Ascending aorta (tissue), 2 donors: ENCODE data around the gene TWSG1. TPM values are rescaled to one million over a fixed set of nuclear protein-coding genes. Genes with fewer than 3 reads are reported as not detected.

Experiments used
- DNase-seq, 2 donors: peaks; one replicate each; pipeline ENCODE4 v3.0.0-alpha.2; 2019; ENCODE audit warnings: low spot score in 2 of 2
- H3K27ac ChIP-seq, 2 donors: fragments of 200-600 bp; sonication (generic); one replicate each; pipeline ENCODE4 v1.5.1; 2016 to 2017; ENCODE audit warnings: mild to moderate bottlenecking in 1 of 2
- H3K27me3 ChIP-seq: fragments of 200-600 bp; sonication (generic); one replicate; pipeline ENCODE4 v1.5.1; 2017
- H3K36me3 ChIP-seq, 2 donors: fragments of 200-600 bp; sonication (generic); one replicate each; pipeline ENCODE4 v1.5.1; 2016
- H3K4me1 ChIP-seq, 2 donors: fragments of 200-600 bp; sonication (generic); one replicate each; pipeline ENCODE4 v1.5.1; 2016 to 2017; ENCODE audit warnings: mild to moderate bottlenecking in 1 of 2
- H3K4me3 ChIP-seq, 2 donors: fragments of 200-600 bp; sonication (generic); one replicate each; pipeline ENCODE4 v1.5.1; 2016 to 2017; ENCODE audit warnings: mild to moderate bottlenecking in 1 of 2
- H3K9me3 ChIP-seq, 2 donors: fragments of 200-600 bp; sonication (generic); one replicate each; pipeline ENCODE4 v1.5.1; 2016
- intact Hi-C: fragments of 100-400 bp; cut with DNase I; formaldehyde crosslinking; loops from one replicate; pipeline ENCODE4 v1.15.1; 2023
- total RNA-seq: library from RNA; depleted of rRNA; stranded (reverse); fragments of >200 nt; gene quantifications from one replicate; pipeline ENCODE4 v1.1.0, GENCODE V29; 2016
- TF ChIP-seq, protein P1 (sequence below), 3 experiments: fragments of 200-600 bp in 2 of 3; fragments of 450-650 bp in 1 of 3; sonication (generic) in 2 of 3; IDR thresholded peaks; one replicate each; pipeline ENCODE4 v1.5.1; 2016 to 2019; ENCODE audit warnings: antibody characterized with exemption in 3 of 3, mild to moderate bottlenecking in 1 of 3, moderate library complexity in 1 of 3

TWSG1 gene
- total RNA-seq, 1 donor from 2014 or later, result 25.0 TPM

DNA sequence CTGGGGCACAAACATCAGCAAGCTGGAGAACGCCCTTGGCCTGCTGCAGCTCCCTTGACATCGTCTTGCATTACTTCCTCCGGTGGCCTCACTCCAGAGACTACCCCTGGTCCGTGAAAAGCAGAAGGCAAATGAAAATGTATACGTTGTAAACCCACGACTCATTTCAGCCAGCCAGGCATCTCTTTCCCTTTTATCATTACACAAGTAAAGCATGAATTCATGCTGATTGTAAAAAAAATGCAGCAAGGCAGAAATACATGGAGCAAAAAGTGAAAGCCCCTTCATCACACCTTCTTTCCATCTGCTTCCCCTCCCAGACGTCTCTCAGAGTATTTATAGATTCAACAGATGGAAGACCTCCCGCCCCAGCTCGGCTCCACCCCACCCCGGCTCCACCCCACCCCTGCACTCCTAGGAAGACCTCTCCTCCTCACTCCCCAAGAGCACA, 99.1 kb downstream of the TWSG1 start:
- Histone ChIP-seq H3K4me1 (peaks cover 0 to 9% of the 10 kb centered on the region in 2 donors), H3K27ac (no peak overlapping the region), H3K4me3 (no peak overlapping the region), H3K36me3 (no peaks in the 10 kb centered on the region), H3K9me3 (no peaks in the 10 kb centered on the region), H3K27me3 (no peaks in the 10 kb centered on the region)
- intact Hi-C loops, result no loop called here
- TF ChIP-seq, protein P1, sequence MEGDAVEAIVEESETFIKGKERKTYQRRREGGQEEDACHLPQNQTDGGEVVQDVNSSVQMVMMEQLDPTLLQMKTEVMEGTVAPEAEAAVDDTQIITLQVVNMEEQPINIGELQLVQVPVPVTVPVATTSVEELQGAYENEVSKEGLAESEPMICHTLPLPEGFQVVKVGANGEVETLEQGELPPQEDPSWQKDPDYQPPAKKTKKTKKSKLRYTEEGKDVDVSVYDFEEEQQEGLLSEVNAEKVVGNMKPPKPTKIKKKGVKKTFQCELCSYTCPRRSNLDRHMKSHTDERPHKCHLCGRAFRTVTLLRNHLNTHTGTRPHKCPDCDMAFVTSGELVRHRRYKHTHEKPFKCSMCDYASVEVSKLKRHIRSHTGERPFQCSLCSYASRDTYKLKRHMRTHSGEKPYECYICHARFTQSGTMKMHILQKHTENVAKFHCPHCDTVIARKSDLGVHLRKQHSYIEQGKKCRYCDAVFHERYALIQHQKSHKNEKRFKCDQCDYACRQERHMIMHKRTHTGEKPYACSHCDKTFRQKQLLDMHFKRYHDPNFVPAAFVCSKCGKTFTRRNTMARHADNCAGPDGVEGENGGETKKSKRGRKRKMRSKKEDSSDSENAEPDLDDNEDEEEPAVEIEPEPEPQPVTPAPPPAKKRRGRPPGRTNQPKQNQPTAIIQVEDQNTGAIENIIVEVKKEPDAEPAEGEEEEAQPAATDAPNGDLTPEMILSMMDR (IDR thresholded peaks at IDR 0.05), result no peak
- DNase-seq, result no peak

DNA sequence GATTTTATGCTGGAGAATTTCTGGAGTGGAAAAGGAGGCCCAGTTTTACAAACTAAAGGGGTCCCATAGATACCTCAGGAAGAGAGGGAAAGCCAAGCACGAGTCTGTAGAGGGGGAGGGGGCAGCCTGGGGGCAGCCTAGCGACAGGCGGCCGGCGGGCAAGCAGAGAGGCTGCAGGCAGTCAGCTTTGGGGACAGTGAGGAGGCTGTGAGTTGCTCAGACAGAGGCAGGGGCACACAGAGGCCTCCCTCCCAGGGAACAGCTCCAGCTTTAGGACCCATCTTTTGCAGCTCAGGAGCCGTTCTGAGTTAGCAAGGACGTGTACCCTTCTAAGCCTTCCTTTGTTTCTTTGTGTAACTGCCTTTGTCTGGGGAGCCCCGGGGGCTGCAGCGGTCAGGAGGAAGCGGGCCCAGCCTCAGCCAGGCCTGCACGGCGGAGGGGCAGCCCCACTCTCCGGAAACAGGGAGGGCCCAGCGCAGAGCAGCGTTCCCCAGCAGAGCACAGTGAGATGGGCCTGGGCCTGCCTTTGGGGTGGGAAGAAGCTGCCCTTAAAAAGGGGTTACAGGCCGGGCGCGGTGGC, 99.6 kb downstream of the TWSG1 start:
- no peaks in the 10 kb centered on the region for H3K9me3 ChIP-seq
- DNase-seq, result no peak
- TF ChIP-seq, protein P1 (IDR thresholded peaks at IDR 0.05), result no peak
- H3K36me3 ChIP-seq, result no peaks in the 10 kb centered on the region
- H3K27me3 ChIP-seq, result no peaks in the 10 kb centered on the region
- no peak overlapping the region for H3K27ac ChIP-seq
- H3K4me1 ChIP-seq, result peaks cover 0 to 9% of the 10 kb centered on the region in 2 donors
- H3K4me3 ChIP-seq, result no peak overlapping the region
- intact Hi-C loops, result no loop called here

- Histone ChIP-seq H3K4me3 (no peak overlapping the region), H3K9me3 (no peaks in the 10 kb centered on the region), H3K27me3 (no peaks in the 10 kb centered on the region), H3K27ac (no peak overlapping the region), H3K4me1 (peaks cover 0 to 9% of the 10 kb centered on the region in 2 donors), H3K36me3 (no peaks in the 10 kb centered on the region)
- TF ChIP-seq, protein P1 (IDR thresholded peaks at IDR 0.05), result no peak
- DNase-seq, result no peak
- intact Hi-C loops, result no loop called here
Measured at GRCh38 chr18:9435041-9435440, 100.5 kb downstream of the TWSG1 start.

DNA sequence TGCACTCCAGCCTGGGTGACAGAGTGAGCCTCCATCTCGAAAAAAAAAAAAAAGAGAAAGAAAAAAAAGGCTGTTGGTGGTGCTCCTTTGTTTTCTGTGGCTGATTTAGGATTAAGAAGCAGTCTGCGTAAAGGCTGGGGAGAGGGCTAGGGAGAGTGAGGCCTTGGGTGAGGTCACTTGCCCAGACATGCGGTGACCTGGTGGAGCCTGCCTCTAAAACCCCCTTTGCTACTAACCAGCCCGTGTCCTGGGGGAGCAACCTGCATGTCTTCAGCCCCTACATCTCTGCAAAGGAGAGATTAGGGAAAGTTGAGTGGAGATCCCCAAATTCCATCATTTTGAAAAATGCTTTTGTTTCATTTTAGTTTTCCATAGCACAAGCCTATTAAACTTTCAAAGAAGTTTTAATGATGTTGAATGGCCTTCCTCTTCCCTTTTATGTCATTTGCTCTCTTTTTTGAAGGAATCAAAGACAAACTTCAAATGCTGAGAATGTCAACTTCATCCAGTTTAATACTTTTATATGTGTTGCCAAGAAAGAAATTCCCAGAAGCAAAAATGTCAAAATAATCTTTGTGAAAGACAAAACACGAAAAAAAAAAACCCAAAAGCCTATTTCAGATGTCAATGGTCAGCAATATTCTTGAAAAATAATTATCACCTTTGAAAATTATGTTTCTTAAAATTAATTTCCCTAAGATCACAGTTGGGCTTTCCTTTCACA, 101.8 kb downstream of the TWSG1 start:
- DNase-seq, result no peak
- H3K36me3 ChIP-seq, result no peaks in the 10 kb centered on the region
- H3K4me1 ChIP-seq, result peaks cover 0 to 9% of the 10 kb centered on the region in 2 donors
- H3K27me3 ChIP-seq, result no peaks in the 10 kb centered on the region
- H3K4me3 ChIP-seq, result no peak overlapping the region
- no peaks in the 10 kb centered on the region for H3K9me3 ChIP-seq
- peak overlapping the region in 1 of 2 donors; percentile 23 for H3K27ac ChIP-seq
- intact Hi-C loops, result no loop called here
- TF ChIP-seq, protein P1 (IDR thresholded peaks at IDR 0.05), result no peak

DNA sequence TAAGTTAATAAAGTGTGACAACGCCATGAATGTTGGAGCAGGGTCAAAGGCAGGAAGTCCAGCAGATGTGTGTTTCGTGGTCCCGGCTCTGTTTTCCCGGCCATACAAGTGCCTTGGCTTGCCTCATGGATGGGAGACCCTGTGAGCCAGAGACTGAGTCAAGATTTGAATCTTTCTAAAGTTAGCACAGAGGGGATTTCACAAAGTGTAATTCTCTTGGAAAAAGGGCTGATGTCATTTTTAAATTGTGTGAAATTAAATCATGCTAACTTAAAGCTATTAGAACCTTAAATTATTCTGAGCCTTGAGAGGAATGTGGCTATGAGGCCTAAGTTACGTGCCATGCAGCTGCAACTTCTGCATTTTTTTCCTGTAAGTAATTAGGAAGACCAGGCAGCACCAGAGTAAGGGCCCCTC, 102.5 kb downstream of the TWSG1 start:
- TF ChIP-seq, protein P1 (IDR thresholded peaks at IDR 0.05), result no peak
- intact Hi-C loops, result no loop called here
- DNase-seq, result no peak

More for the DNA sequence above, 102.5 kb downstream of the TWSG1 start:
- Histone ChIP-seq H3K27me3 (no peaks in the 10 kb centered on the region), H3K36me3 (no peaks in the 10 kb centered on the region), H3K4me1 (peaks cover 0 to 9% of the 10 kb centered on the region in 2 donors), H3K27ac (peak overlapping the region in 1 of 2 donors; percentile 23), H3K4me3 (no peak overlapping the region), H3K9me3 (no peaks in the 10 kb centered on the region)
